AG04450 (cell line): ENCODE measurements around the gene GOLGA6L7. TPM values are rescaled to one million over a fixed set of nuclear protein-coding genes. Genes with fewer than 3 reads are reported as not detected.
"Not testable (repeated sequence)": the region's sequence is repeated elsewhere in the genome, so short reads cannot be mapped to it uniquely, and the experiment has no call there.

Experiments
- CTCF ChIA-PET: fragments of 300-600, 350-600 bp; formaldehyde crosslinking; extraction: SDS; loops from one replicate; lab custom pipeline; 2022; ENCODE audit warnings: antibody characterized with exemption, inconsistent platforms; lab: Charles Lee
- POLR2A ChIA-PET: fragments of 350-600 bp; formaldehyde crosslinking; extraction: SDS; loops from one replicate; lab custom pipeline; 2021; ENCODE audit warnings: antibody characterized with exemption, inconsistent platforms; lab: Yijun Ruan, JAX
- DNase-seq: peaks from one replicate; pipeline ENCODE4 v3.0.0-alpha.2; 2011; ENCODE audit warnings: low read depth, low spot score
- H3K27ac ChIP-seq: one replicate; pipeline ENCODE4 v1.5.1; 2012; ENCODE audit warnings: low read depth, low read length, control low read depth
- H3K27me3 ChIP-seq: one replicate; pipeline ENCODE4 v1.6.0; 2012; ENCODE audit warnings: low read length; ENCODE audit not compliant: control insufficient read depth, insufficient read depth
- H3K4me3 ChIP-seq: 2 replicates; pipeline ENCODE4 v1.5.1; 2011; ENCODE audit warnings: mild to moderate bottlenecking, low read depth, low read length, control low read depth
- H3K9me3 ChIP-seq: 2 replicates; pipeline ENCODE4 v1.5.1; 2012; ENCODE audit warnings: low read length; ENCODE audit not compliant: control insufficient read depth, insufficient read depth
- CTCF ChIP-seq: IDR thresholded peaks from 2 replicates; pipeline ENCODE4 v1.5.1; 2011; ENCODE audit warnings: low read depth, low read length, control low read depth, inconsistent platforms
- polyA plus RNA-seq: library from polyadenylated mRNA; depleted of rRNA; stranded (reverse); fragments of >200 nt; gene quantifications from 2 replicates; pipeline ENCODE4 v1.2.3, GENCODE V29; 2011

Gene GOLGA6L7
- polyA plus RNA-seq, 1 experiment = not detected

DNA sequence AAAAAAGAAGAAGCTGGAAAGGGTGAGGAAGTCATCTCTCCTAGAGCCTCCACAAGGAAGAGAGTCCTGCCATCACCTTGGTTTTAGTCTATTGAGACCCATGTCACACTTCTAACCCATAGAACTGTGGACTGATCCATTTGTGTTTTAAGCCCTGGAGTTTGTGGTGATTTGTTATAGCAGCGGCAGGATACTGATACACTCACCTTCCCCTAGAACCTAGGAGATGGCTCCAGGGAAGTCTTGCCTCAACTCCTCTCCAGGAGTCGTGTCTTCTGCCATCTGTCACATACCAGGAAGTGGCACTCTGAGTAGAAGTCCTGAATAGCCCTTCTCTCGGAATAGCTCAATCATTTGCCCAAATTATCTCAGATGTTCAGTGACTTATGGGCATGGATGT, 22.7 kb upstream of the GOLGA6L7 start:
- Histone ChIP-seq H3K9me3 (no peaks in the 10 kb centered on the region), H3K4me3 (no peak overlapping the region), H3K27me3 (no peaks in the 10 kb centered on the region), H3K27ac (no peak overlapping the region)
- no peak for TF ChIP-seq CTCF
- POLR2A ChIA-PET = no interaction called here
- CTCF ChIA-PET = no interaction called here
- DNase-seq = no peak

- H3K4me3 ChIP-seq = no peak overlapping the region
- CTCF ChIA-PET = interaction anchor here (0.6 to 1.6 kb wide), 2 partner anchors 122 to 235 kb away, joined by 3 to 5 read pairs; no protein-coding TSS in a partner anchor
- no peak for TF ChIP-seq CTCF
- H3K27ac ChIP-seq = no peak overlapping the region
- no peaks in the 10 kb centered on the region for H3K27me3 ChIP-seq
- no peak for DNase-seq
- POLR2A ChIA-PET = interaction anchor here (0.7 kb wide), 1 partner anchor 15 kb away, joined by 4 read pairs; no protein-coding TSS in a partner anchor
- no peaks in the 10 kb centered on the region for H3K9me3 ChIP-seq
Measured at GRCh38 chr15:28868744-28869345, 20.4 kb upstream of the GOLGA6L7 start.

DNA sequence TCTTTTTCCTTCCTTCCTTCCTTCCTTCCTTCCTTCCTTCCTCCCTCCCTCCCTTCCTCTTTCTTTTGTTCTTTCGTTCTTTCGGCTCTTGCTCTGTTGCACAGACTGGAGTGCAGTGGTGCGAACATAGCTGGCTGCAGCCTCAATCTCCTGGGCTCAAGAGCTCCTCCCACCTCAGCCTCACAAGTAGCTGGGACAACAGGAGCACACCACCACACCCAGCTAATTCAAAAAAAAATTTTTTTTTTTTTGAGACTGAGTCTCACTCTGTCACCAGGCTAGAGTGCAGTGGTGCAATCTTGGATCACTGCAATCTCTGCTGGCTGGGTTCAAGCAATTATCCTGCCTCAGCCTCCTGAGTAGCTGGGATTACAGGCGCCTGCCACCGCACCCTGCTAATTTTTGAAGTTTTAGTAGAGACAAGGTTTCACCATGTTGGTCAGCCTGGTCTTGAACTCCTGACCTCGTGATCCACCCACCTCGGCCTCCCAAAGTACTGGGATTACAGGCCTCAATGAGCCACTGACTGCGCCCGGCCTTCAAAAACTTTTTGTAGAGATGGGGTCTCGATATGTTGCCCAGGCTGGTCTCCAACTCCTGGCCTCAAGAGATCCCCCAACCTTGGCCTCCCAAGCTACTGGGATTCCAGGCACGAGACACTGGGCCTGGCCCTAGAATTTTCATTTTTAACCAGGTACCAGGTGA, 13.3 kb upstream of the GOLGA6L7 start:
- H3K27me3 ChIP-seq, H3K9me3 ChIP-seq, H3K4me3 ChIP-seq, DNase-seq, H3K27ac ChIP-seq, POLR2A ChIA-PET, CTCF ChIA-PET: not testable (repeated sequence)

DNA sequence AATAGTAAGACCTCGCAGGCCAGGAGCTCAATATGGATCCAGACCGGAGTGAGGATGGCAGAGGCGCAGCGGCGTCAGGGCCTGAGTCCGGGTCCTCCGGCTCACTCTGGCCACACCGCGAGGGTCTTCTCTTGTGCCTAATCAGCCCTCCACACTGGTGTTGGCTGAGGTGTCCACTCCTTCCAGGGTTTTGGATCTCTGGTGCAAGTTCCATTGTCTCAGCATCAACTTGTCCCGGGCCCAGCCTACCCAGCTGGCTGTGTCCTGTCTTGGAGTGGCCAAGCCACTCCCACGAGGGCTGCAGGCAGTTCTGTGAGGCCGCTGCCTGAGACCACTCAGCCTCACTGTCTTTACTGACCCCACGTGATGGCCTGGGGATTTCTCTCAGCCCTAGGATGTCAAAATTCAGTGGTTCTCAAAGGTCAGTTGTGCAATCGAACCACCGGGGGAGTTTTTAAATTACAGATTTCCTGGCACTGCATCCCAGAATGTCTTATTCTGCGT, 12.6 kb upstream of the GOLGA6L7 start:
- no peak for TF ChIP-seq CTCF
- no peak for DNase-seq
- POLR2A ChIA-PET = no interaction called here

GRCh38 chr15:28854578-28854977, 6.1 kb upstream of the GOLGA6L7 start:
- H3K4me3 ChIP-seq, H3K9me3 ChIP-seq, POLR2A ChIA-PET, H3K27me3 ChIP-seq, DNase-seq, CTCF ChIA-PET, H3K27ac ChIP-seq: not testable (repeated sequence)

More for the DNA sequence above, 12.6 kb upstream of the GOLGA6L7 start:
- Histone ChIP-seq H3K27me3 (no peaks in the 10 kb centered on the region), H3K4me3 (no peak overlapping the region), H3K9me3 (no peaks in the 10 kb centered on the region), H3K27ac (no peak overlapping the region)
- CTCF ChIA-PET = no interaction called here

DNA sequence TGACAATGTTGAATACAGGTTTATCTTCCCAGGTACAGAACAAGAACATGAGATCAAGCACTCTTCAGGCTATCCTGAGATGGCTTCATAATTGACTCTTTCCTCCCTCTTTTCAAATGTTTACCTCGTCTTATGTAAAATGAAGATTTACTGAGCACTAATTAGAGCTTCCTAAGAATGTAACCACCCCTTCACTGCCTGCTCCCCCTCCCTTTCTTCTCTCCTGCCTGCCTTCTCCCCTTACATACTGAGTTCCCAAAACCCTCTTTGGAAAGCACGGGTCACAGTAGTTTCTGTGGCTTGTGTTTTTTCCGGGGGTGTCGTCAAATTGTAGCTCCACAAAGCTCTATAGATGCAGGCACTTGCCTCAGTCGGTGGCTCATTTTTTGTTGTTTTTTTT, 5.2 kb upstream of the GOLGA6L7 start:
- H3K4me3 ChIP-seq, CTCF ChIA-PET, H3K27ac ChIP-seq, DNase-seq, H3K9me3 ChIP-seq, H3K27me3 ChIP-seq: not testable (repeated sequence)
- POLR2A ChIA-PET = interaction anchor here (0.6 kb wide), 1 partner anchor 15 kb away, joined by 4 read pairs; no protein-coding TSS in a partner anchor

- POLR2A ChIA-PET, H3K4me3 ChIP-seq, H3K27me3 ChIP-seq, H3K27ac ChIP-seq, CTCF ChIA-PET, DNase-seq, H3K9me3 ChIP-seq: not testable (repeated sequence)
Measured at GRCh38 chr15:28849766-28850165, 1.3 kb upstream of the GOLGA6L7 start.

DNA sequence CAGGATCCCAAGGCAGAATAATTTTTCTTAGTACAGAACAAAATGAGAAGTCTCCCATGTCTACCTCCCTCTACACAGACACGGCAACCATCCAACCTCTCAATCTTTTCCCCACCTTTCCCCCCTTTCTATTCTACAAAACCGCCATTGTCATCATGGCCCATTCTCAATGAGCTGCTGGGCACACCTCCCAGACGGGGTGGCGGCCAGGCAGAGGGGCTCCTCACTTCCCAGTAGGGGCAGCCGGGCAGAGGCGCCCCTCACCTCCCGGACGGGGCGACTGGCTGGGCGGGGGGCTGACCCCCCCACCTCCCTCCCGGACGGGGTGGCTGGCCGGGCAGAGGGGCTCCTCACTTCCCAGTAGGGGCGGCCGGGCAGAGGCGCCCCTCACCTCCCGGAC, 827 bp upstream of the GOLGA6L7 start:
- DNase-seq, H3K4me3 ChIP-seq, H3K27ac ChIP-seq, H3K9me3 ChIP-seq, H3K27me3 ChIP-seq, POLR2A ChIA-PET, CTCF ChIA-PET: not testable (repeated sequence)

GRCh38 chr15:28847959-28848358, 485 bp downstream of the GOLGA6L7 start:
- CTCF ChIA-PET, H3K4me3 ChIP-seq, DNase-seq, H3K27ac ChIP-seq, H3K9me3 ChIP-seq, POLR2A ChIA-PET, H3K27me3 ChIP-seq: not testable (repeated sequence)
